ENCODE measurements around the gene MXRA8. TPM values are rescaled to one million over a fixed set of nuclear protein-coding genes. Genes with fewer than 3 reads are reported as not detected.

Gene MXRA8
- total and polyA plus RNA-seq, 9 of the 15 experiments (the other 6 are each of a cell fraction or from before 2014, with no cell fraction given): 0.66 to 11.3 (median 6.3) TPM

DNA sequence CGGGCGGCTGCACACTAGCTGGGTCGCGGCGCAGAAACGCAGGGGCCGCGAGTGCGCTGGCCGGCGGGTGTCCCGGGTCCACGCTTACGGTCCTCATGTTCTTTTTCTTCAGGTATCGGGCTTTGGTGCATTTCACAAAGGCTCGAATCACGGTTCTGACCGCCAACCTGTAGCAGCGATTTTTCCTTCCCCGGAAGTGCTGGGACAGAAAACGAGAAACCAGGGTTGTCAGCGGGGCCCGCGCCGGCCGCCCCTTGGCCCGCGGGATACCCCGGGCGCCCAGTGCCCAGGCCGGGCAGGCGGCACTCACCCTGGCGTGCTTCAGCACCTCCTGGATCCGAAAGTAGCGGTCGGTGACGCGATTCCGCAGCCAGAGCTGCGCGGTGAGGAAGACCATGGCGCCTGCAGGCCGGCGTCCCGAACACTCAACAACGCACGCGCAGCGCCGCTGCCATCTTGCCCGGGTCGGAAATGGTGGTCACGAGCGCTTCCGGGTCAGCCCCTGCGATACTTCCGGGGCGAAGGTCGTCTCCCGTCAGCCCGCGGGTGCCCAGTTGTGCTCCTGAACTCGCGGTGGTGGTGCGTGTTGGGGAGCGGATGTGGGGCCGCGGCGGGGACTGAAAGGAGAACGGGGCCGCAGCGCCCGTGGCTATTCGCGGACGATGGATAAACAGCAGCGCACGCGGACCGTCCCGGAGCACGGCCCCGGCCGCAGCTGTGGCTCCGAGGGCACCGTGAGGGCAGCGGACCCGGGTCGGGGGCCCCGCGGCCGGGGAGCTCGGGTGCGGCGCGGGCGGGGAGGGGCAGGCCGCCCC is 48.7 kb upstream of the MXRA8 start, which contains the start of gene MRPL20 (continued):
- TF ChIP-seq ZNF584 (CRISPR knock-in tag; IDR thresholded peaks at IDR 0.05; ENCODE audit: low read depth): 0 out of 2 replicates have a peak, but pooled peaks have one; percentile 23
- TF ChIP-seq ZKSCAN1 (IDR thresholded peaks at IDR 0.05; ENCODE audit: low read depth, low read length): no peak; the same call in 1 of the 2 replicates
- TF ChIP-seq CTBP1 (IDR thresholded peaks at IDR 0.05; ENCODE audit: borderline replicate concordance): peak; percentile 79; the same call in 1 of the 2 replicates
- TF ChIP-seq, protein P1, sequence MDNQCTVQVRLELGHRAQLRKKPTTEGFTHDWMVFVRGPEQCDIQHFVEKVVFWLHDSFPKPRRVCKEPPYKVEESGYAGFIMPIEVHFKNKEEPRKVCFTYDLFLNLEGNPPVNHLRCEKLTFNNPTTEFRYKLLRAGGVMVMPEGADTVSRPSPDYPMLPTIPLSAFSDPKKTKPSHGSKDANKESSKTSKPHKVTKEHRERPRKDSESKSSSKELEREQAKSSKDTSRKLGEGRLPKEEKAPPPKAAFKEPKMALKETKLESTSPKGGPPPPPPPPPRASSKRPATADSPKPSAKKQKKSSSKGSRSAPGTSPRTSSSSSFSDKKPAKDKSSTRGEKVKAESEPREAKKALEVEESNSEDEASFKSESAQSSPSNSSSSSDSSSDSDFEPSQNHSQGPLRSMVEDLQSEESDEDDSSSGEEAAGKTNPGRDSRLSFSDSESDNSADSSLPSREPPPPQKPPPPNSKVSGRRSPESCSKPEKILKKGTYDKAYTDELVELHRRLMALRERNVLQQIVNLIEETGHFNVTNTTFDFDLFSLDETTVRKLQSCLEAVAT (IDR thresholded peaks at IDR 0.05): 0 out of 4 replicates have a peak, but pooled peaks of 1 of the 2 experiments have one; percentile 13
- peak; percentile 32 for TF ChIP-seq ZNF384 (IDR thresholded peaks at IDR 0.05; ENCODE audit: low read depth, low read length)
- no peak for TF ChIP-seq MEF2D (tag; conservative IDR thresholded peaks at IDR 0.05; ENCODE audit: low read depth)
- TF ChIP-seq FOXM1 (IDR thresholded peaks at IDR 0.05; ENCODE audit: low read depth): no peak
- TF ChIP-seq FOXM1 (CRISPR knock-in tag; IDR thresholded peaks at IDR 0.05; ENCODE audit: low read depth): peak; percentile 82; the same call in 1 of the 2 replicates
- TF ChIP-seq, protein P2, sequence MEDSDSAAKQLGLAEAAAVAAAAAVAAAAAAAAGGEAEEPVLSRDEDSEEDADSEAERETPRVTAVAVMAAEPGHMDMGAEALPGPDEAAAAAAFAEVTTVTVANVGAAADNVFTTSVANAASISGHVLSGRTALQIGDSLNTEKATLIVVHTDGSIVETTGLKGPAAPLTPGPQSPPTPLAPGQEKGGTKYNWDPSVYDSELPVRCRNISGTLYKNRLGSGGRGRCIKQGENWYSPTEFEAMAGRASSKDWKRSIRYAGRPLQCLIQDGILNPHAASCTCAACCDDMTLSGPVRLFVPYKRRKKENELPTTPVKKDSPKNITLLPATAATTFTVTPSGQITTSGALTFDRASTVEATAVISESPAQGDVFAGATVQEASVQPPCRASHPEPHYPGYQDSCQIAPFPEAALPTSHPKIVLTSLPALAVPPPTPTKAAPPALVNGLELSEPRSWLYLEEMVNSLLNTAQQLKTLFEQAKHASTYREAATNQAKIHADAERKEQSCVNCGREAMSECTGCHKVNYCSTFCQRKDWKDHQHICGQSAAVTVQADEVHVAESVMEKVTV (CRISPR knock-in tag; IDR thresholded peaks at IDR 0.05): no peak
- TF ChIP-seq, protein P3, sequence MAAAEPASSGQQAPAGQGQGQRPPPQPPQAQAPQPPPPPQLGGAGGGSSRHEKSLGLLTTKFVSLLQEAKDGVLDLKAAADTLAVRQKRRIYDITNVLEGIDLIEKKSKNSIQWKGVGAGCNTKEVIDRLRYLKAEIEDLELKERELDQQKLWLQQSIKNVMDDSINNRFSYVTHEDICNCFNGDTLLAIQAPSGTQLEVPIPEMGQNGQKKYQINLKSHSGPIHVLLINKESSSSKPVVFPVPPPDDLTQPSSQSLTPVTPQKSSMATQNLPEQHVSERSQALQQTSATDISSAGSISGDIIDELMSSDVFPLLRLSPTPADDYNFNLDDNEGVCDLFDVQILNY (CRISPR knock-in tag; IDR thresholded peaks at IDR 0.05): no peak
- TF ChIP-seq, protein P4, sequence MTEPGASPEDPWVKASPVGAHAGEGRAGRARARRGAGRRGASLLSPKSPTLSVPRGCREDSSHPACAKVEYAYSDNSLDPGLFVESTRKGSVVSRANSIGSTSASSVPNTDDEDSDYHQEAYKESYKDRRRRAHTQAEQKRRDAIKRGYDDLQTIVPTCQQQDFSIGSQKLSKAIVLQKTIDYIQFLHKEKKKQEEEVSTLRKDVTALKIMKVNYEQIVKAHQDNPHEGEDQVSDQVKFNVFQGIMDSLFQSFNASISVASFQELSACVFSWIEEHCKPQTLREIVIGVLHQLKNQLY (CRISPR knock-in tag; conservative IDR thresholded peaks at IDR 0.05): no peak; a peak in 1 of 4 replicates
- TF ChIP-seq, protein P5, sequence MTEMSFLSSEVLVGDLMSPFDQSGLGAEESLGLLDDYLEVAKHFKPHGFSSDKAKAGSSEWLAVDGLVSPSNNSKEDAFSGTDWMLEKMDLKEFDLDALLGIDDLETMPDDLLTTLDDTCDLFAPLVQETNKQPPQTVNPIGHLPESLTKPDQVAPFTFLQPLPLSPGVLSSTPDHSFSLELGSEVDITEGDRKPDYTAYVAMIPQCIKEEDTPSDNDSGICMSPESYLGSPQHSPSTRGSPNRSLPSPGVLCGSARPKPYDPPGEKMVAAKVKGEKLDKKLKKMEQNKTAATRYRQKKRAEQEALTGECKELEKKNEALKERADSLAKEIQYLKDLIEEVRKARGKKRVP (CRISPR knock-in tag; IDR thresholded peaks at IDR 0.05): no peak; the same call in 1 of the 2 replicates
- TF ChIP-seq, protein P6, sequence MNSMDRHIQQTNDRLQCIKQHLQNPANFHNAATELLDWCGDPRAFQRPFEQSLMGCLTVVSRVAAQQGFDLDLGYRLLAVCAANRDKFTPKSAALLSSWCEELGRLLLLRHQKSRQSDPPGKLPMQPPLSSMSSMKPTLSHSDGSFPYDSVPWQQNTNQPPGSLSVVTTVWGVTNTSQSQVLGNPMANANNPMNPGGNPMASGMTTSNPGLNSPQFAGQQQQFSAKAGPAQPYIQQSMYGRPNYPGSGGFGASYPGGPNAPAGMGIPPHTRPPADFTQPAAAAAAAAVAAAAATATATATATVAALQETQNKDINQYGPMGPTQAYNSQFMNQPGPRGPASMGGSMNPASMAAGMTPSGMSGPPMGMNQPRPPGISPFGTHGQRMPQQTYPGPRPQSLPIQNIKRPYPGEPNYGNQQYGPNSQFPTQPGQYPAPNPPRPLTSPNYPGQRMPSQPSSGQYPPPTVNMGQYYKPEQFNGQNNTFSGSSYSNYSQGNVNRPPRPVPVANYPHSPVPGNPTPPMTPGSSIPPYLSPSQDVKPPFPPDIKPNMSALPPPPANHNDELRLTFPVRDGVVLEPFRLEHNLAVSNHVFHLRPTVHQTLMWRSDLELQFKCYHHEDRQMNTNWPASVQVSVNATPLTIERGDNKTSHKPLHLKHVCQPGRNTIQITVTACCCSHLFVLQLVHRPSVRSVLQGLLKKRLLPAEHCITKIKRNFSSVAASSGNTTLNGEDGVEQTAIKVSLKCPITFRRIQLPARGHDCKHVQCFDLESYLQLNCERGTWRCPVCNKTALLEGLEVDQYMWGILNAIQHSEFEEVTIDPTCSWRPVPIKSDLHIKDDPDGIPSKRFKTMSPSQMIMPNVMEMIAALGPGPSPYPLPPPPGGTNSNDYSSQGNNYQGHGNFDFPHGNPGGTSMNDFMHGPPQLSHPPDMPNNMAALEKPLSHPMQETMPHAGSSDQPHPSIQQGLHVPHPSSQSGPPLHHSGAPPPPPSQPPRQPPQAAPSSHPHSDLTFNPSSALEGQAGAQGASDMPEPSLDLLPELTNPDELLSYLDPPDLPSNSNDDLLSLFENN (IDR thresholded peaks at IDR 0.05; ENCODE audit: low read depth in 2 of 2, low read length in 2 of 2): peak in 1 of 2 experiments; percentile 24; a peak in 1 of 4 replicates
- TF ChIP-seq MAFF (IDR thresholded peaks at IDR 0.05; ENCODE audit: low read length): no peak
- TF ChIP-seq POLR3A (IDR thresholded peaks at IDR 0.05; ENCODE audit: borderline replicate concordance, extremely low read depth, insufficient read depth, insufficient read length): no peak
- TF ChIP-seq ZNF436 (CRISPR knock-in tag; IDR thresholded peaks at IDR 0.05): 0 out of 2 replicates have a peak, but pooled peaks have one; percentile 35
